HepG2 (cell line): ENCODE measurements around the gene PLEKHH1. TPM values are rescaled to one million over a fixed set of nuclear protein-coding genes. Genes with fewer than 3 reads are reported as not detected.

Source experiments
- ATAD3A ChIP-seq: sonication (generic); formaldehyde crosslinking; IDR thresholded peaks from 2 replicates; pipeline ENCODE4 v1.4.0; 2020; ENCODE audit warnings: missing genetic modification reagents
- CENPX ChIP-seq: sonication (generic); formaldehyde crosslinking; IDR thresholded peaks from 2 replicates; pipeline ENCODE4 v1.9.0; 2021; ENCODE audit warnings: mild to moderate bottlenecking, missing genetic modification reagents, moderate library complexity
- ELF3 ChIP-seq: IDR thresholded peaks from 2 replicates; pipeline ENCODE4 v1.6.1; 2016; ENCODE audit warnings: missing genetic modification reagents, missing compliant biosample characterization
- MED13 ChIP-seq: sonication (generic); formaldehyde crosslinking; IDR thresholded peaks from 2 replicates; pipeline ENCODE4 v1.5.0; 2020; ENCODE audit warnings: missing genetic modification reagents
- PAF1 ChIP-seq: IDR thresholded peaks from 2 replicates; pipeline ENCODE4 v1.6.1; 2016; ENCODE audit warnings: missing genetic modification reagents, missing compliant biosample characterization
- PCBP1 ChIP-seq: fragments of 200-400 bp; formaldehyde crosslinking; IDR thresholded peaks from 2 replicates; pipeline ENCODE4 v1.6.1; 2017; ENCODE audit warnings: mild to moderate bottlenecking, low read depth, low read length, borderline replicate concordance
- POLR2A ChIP-seq, 2 experiments: IDR thresholded peaks; 2 replicates each; pipeline ENCODE4 v1.6.1; 2011; ENCODE audit warnings: low read depth in 2 of 2, low read length in 2 of 2, mild to moderate bottlenecking in 1 of 2, moderate library complexity in 1 of 2; ENCODE audit not compliant: insufficient read depth in 1 of 2
- SALL1 ChIP-seq: sonication (generic); formaldehyde crosslinking; IDR thresholded peaks from 2 replicates; pipeline ENCODE4 v1.8.0; 2022; ENCODE audit warnings: mild to moderate bottlenecking, missing genetic modification reagents
- SATB2 ChIP-seq: sonication (generic); formaldehyde crosslinking; IDR thresholded peaks from 2 replicates; pipeline ENCODE4 v1.5.0; 2020; ENCODE audit warnings: missing genetic modification reagents
- SP5 ChIP-seq: IDR thresholded peaks from 2 replicates; pipeline ENCODE4 v1.6.1; 2016; ENCODE audit warnings: low read depth, borderline replicate concordance
- YEATS4 ChIP-seq: sonication (generic); formaldehyde crosslinking; IDR thresholded peaks from 2 replicates; pipeline ENCODE4 v1.4.0; 2020; ENCODE audit warnings: missing genetic modification reagents, borderline replicate concordance
- YY1 ChIP-seq: IDR thresholded peaks from 2 replicates; pipeline ENCODE4 v1.6.1; 2011; ENCODE audit warnings: low read length, low read depth, moderate library complexity, mild to moderate bottlenecking; ENCODE audit not compliant: insufficient read depth, insufficient replicate concordance
- ZBTB7B ChIP-seq: sonication (generic); formaldehyde crosslinking; IDR thresholded peaks from 2 replicates; pipeline ENCODE4 v1.4.0; 2020; ENCODE audit warnings: missing genetic modification reagents
- ZNF101 ChIP-seq: sonication (generic); formaldehyde crosslinking; IDR thresholded peaks from 2 replicates; pipeline ENCODE4 v1.4.0; 2020; ENCODE audit warnings: mild to moderate bottlenecking, low read depth, missing genetic modification reagents, borderline replicate concordance
- ZNF496 ChIP-seq: sonication (generic); formaldehyde crosslinking; IDR thresholded peaks from 2 replicates; pipeline ENCODE4 v1.8.1; 2023; ENCODE audit warnings: mild to moderate bottlenecking, moderate library complexity, missing genetic modification reagents; ENCODE audit not compliant: insufficient replicate concordance
- ZNF563 ChIP-seq: sonication (generic); formaldehyde crosslinking; IDR thresholded peaks from 2 replicates; pipeline ENCODE4 v1.8.0; 2022; ENCODE audit warnings: mild to moderate bottlenecking, moderate library complexity, missing genetic modification reagents
- ZNF567 ChIP-seq: sonication (generic); formaldehyde crosslinking; IDR thresholded peaks from 2 replicates; pipeline ENCODE4 v1.8.1; 2023; ENCODE audit warnings: mild to moderate bottlenecking, missing genetic modification reagents, borderline replicate concordance
- ZNF589 ChIP-seq: sonication (generic); formaldehyde crosslinking; conservative IDR thresholded peaks from 2 replicates; pipeline ENCODE4 v1.8.0; 2022; ENCODE audit warnings: mild to moderate bottlenecking, moderate library complexity, missing genetic modification reagents
- ZNF746 ChIP-seq: sonication (generic); formaldehyde crosslinking; IDR thresholded peaks from 2 replicates; pipeline ENCODE4 v1.8.0; 2022; ENCODE audit warnings: mild to moderate bottlenecking, missing genetic modification reagents
- ZNF777 ChIP-seq: sonication (generic); formaldehyde crosslinking; IDR thresholded peaks from 2 replicates; pipeline ENCODE4 v1.4.0; 2020; ENCODE audit warnings: missing genetic modification reagents
- ZNF788 ChIP-seq: sonication (generic); formaldehyde crosslinking; IDR thresholded peaks from 2 replicates; pipeline ENCODE4 v1.5.0; 2020; ENCODE audit warnings: mild to moderate bottlenecking, missing genetic modification reagents, borderline replicate concordance
- ZSCAN31 ChIP-seq: sonication (generic); formaldehyde crosslinking; IDR thresholded peaks from 2 replicates; pipeline ENCODE4 v1.5.0; 2020; ENCODE audit warnings: low read depth, mild to moderate bottlenecking, missing genetic modification reagents
- polyA plus RNA-seq, 8 experiments: library from polyadenylated mRNA; depleted of rRNA in 3 of 8; stranded (reverse) in 7 of 8; unstranded in 1 of 8; fragments of >200 nt; fragmentation: Illumina TruSeq in 4 of 8; extraction: Trizol in 4 of 8; gene quantifications; 2 replicates each; pipeline versions ENCODE4 v1.2.1 to v1.2.3, GENCODE V29; 2011 to 2016; ENCODE audit warnings: low read depth in 4 of 8, missing spikeins in 1 of 8, mixed read lengths in 1 of 8; ENCODE audit not compliant: insufficient read depth in 1 of 8
- total RNA-seq, 5 experiments: library from RNA; depleted of rRNA; stranded (reverse); fragments of >200 nt; fragmentation: Illumina TruSeq; extraction: Trizol; gene quantifications; 2 replicates each; pipeline ENCODE4 v1.2.3, GENCODE V29; 2016; ENCODE audit warnings: low read depth in 1 of 5
- TF ChIP-seq, protein P1 (sequence below): IDR thresholded peaks from 2 replicates; pipeline ENCODE4 v1.6.1; 2012; ENCODE audit warnings: inconsistent platforms
- TF ChIP-seq, protein P2 (sequence below): sonication (generic); formaldehyde crosslinking; IDR thresholded peaks from 2 replicates; pipeline ENCODE4 v1.4.0; 2020; ENCODE audit warnings: missing genetic modification reagents, borderline replicate concordance
- TF ChIP-seq, protein P3 (sequence below): fragments of 450-650 bp; IDR thresholded peaks from 2 replicates; pipeline ENCODE4 v1.6.1; 2016
- TF ChIP-seq, protein P4 (sequence below): sonication (generic); formaldehyde crosslinking; IDR thresholded peaks from 2 replicates; pipeline ENCODE4 v1.9.0; 2021; ENCODE audit warnings: missing genetic modification reagents, mild to moderate bottlenecking, borderline replicate concordance

PLEKHH1 gene
- total and polyA plus RNA-seq, 2 of the 13 experiments (the other 11 are each of a cell fraction or from before 2014, with no cell fraction given) = 8.6 to 15.8 TPM

DNA sequence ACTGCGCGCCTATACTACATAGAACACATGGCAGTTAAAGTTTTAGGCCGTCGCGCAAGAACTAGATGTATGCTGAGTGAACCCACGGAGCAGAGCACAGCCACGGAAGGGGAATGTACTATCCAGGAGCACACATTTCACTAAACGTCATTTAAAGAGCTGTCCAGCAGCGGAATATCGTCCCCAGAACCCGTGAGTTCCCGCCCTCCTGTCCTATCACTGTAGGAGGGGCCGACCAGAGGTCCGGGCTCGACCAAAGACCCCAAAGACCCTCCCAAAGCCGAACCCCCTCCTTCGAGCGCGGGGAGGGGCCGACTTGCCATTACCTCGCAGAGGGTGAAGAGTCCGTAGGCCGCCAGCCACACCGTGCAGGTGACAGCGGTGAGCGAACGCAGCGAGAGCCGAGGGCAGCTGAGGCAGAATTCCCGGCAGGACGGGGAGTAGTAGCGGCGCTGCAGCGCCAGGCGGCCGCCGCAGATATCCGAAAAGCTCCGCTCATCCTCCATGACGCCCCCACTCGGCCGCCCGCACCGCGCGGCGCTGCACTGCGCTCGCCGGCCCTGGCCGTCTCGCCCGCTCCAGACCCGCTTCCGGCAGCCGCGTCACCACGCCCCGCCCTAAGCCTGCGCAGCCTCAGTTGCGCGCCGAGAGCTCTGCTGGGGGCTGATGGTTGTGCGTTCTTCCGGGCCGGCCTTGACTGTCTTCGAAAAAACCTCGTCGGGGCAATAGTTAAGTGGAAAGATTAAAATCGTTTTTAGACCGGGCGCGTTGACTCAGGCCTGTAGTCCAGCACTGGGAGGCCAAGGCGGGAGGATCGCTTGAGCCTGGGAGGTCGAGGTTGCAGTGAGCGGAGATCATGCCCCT is 66.8 kb downstream of the PLEKHH1 start, which contains the start of gene PIGH (continued):
- TF ChIP-seq ZNF788 (CRISPR knock-in tag) = peak; percentile 85; the same call in 1 of the 2 replicates
- TF ChIP-seq CENPX (CRISPR knock-in tag) = no peak
- peak; percentile 85 for TF ChIP-seq YY1
- TF ChIP-seq SALL1 (CRISPR knock-in tag) = peak; percentile 78
- TF ChIP-seq ZNF589 (CRISPR knock-in tag) = no peak
- TF ChIP-seq ZNF777 (CRISPR knock-in tag) = peak; percentile 82
- TF ChIP-seq ATAD3A = no peak
- peak; percentile 86; the same call in 1 of the 2 replicates for TF ChIP-seq YEATS4 (CRISPR knock-in tag)
- 0 out of 2 replicates have a peak, but pooled peaks have one; percentile 9 for TF ChIP-seq ZNF746 (CRISPR knock-in tag)
- no peak for TF ChIP-seq SATB2
- TF ChIP-seq ZBTB7B = peak; percentile 96
- TF ChIP-seq, protein P1, sequence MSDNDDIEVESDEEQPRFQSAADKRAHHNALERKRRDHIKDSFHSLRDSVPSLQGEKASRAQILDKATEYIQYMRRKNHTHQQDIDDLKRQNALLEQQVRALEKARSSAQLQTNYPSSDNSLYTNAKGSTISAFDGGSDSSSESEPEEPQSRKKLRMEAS = peak; percentile 71
- TF ChIP-seq PAF1 = no peak
- TF ChIP-seq, protein P2, sequence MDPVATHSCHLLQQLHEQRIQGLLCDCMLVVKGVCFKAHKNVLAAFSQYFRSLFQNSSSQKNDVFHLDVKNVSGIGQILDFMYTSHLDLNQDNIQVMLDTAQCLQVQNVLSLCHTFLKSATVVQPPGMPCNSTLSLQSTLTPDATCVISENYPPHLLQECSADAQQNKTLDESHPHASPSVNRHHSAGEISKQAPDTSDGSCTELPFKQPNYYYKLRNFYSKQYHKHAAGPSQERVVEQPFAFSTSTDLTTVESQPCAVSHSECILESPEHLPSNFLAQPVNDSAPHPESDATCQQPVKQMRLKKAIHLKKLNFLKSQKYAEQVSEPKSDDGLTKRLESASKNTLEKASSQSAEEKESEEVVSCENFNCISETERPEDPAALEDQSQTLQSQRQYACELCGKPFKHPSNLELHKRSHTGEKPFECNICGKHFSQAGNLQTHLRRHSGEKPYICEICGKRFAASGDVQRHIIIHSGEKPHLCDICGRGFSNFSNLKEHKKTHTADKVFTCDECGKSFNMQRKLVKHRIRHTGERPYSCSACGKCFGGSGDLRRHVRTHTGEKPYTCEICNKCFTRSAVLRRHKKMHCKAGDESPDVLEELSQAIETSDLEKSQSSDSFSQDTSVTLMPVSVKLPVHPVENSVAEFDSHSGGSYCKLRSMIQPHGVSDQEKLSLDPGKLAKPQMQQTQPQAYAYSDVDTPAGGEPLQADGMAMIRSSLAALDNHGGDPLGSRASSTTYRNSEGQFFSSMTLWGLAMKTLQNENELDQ (CRISPR knock-in tag) = no peak
- TF ChIP-seq, protein P3, sequence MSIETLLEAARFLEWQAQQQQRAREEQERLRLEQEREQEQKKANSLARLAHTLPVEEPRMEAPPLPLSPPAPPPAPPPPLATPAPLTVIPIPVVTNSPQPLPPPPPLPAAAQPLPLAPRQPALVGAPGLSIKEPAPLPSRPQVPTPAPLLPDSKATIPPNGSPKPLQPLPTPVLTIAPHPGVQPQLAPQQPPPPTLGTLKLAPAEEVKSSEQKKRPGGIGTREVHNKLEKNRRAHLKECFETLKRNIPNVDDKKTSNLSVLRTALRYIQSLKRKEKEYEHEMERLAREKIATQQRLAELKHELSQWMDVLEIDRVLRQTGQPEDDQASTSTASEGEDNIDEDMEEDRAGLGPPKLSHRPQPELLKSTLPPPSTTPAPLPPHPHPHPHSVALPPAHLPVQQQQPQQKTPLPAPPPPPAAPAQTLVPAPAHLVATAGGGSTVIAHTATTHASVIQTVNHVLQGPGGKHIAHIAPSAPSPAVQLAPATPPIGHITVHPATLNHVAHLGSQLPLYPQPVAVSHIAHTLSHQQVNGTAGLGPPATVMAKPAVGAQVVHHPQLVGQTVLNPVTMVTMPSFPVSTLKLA = peak; percentile 25; the same call in 1 of the 2 replicates
- TF ChIP-seq, protein P4, sequence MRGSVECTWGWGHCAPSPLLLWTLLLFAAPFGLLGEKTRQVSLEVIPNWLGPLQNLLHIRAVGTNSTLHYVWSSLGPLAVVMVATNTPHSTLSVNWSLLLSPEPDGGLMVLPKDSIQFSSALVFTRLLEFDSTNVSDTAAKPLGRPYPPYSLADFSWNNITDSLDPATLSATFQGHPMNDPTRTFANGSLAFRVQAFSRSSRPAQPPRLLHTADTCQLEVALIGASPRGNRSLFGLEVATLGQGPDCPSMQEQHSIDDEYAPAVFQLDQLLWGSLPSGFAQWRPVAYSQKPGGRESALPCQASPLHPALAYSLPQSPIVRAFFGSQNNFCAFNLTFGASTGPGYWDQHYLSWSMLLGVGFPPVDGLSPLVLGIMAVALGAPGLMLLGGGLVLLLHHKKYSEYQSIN (CRISPR knock-in tag) = no peak
- no peak for TF ChIP-seq MED13
- peak; percentile 89 for TF ChIP-seq ZSCAN31 (CRISPR knock-in tag)
- no peak for TF ChIP-seq ZNF101 (CRISPR knock-in tag)
- peak; percentile 62 to 72 for TF ChIP-seq POLR2A (IDR thresholded peaks at IDR 0.05; ENCODE audit: insufficient read depth in 1 of 2, low read depth in 2 of 2, low read length in 2 of 2)
- no peak for TF ChIP-seq ZNF567 (CRISPR knock-in tag)
- TF ChIP-seq ZNF496 (CRISPR knock-in tag) = no peak
- peak; percentile 46; the same call in 1 of the 2 replicates for TF ChIP-seq ZNF563 (CRISPR knock-in tag)
- TF ChIP-seq ELF3 = peak; percentile 71
- TF ChIP-seq SP5 = no peak
- TF ChIP-seq PCBP1 = no peak
